ENCODE results near the gene HAX1.

- TF ChIP-seq TEAD4 (IDR thresholded peaks at IDR 0.05) (no peak), MAX (IDR thresholded peaks at IDR 0.05) (no peak), CREB1 (IDR thresholded peaks at IDR 0.05; ENCODE audit: low read depth) (no peak), EP300 (IDR thresholded peaks at IDR 0.05; ENCODE audit: borderline replicate concordance) (no peak), TCF12 (IDR thresholded peaks at IDR 0.05; ENCODE audit: low read depth) (no peak), USF1 (IDR thresholded peaks at IDR 0.05) (no peak), RAD21 (IDR thresholded peaks at IDR 0.05; ENCODE audit: low read depth) (no peak), TAF1 (IDR thresholded peaks at IDR 0.05; ENCODE audit: low read depth) (no peak), EGR1 (IDR thresholded peaks at IDR 0.05) (no peak)
- TF ChIP-seq, protein P1, sequence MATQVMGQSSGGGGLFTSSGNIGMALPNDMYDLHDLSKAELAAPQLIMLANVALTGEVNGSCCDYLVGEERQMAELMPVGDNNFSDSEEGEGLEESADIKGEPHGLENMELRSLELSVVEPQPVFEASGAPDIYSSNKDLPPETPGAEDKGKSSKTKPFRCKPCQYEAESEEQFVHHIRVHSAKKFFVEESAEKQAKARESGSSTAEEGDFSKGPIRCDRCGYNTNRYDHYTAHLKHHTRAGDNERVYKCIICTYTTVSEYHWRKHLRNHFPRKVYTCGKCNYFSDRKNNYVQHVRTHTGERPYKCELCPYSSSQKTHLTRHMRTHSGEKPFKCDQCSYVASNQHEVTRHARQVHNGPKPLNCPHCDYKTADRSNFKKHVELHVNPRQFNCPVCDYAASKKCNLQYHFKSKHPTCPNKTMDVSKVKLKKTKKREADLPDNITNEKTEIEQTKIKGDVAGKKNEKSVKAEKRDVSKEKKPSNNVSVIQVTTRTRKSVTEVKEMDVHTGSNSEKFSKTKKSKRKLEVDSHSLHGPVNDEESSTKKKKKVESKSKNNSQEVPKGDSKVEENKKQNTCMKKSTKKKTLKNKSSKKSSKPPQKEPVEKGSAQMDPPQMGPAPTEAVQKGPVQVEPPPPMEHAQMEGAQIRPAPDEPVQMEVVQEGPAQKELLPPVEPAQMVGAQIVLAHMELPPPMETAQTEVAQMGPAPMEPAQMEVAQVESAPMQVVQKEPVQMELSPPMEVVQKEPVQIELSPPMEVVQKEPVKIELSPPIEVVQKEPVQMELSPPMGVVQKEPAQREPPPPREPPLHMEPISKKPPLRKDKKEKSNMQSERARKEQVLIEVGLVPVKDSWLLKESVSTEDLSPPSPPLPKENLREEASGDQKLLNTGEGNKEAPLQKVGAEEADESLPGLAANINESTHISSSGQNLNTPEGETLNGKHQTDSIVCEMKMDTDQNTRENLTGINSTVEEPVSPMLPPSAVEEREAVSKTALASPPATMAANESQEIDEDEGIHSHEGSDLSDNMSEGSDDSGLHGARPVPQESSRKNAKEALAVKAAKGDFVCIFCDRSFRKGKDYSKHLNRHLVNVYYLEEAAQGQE (IDR thresholded peaks at IDR 0.05; ENCODE audit: low read depth), result no peak
These were observed 16.2 kb downstream of the HAX1 start for GRCh38 chr1:154288661-154289060.

Measured in Ishikawa (cell line).